A549 treated with AZD2906 at 1 μM for 4 hours (cell line): ENCODE results near the gene PDZD4. TPM values are rescaled to one million over a fixed set of nuclear protein-coding genes. Genes with fewer than 3 reads are reported as not detected.

Experiments
- total RNA-seq: library from RNA; stranded (reverse); fragments of 200-300 nt; extraction: Qiagen RNA extraction; gene quantifications from 5 replicates; pipeline ENCODE4 v1.2.3, GENCODE V29; 2022

Gene PDZD4
- 3.0 to 3.7 TPM (median 3.5 TPM) in 5 replicates for total RNA-seq

GRCh38 chrX:153829799-153830639 is at the start of gene PDZD4:
TSS of gene PDZD4 (minus strand) at chrX:153830544. CDS start at chrX:153830298, 246 bp downstream.

GRCh38 chrX:153794018-153794896 is 36.1 kb downstream of the PDZD4 start, which contains the start of the genes IDH3G and SSR4:
TSS of gene IDH3G (minus strand) at chrX:153794375. CDS start at chrX:153794326, 49 bp downstream.
TSS of gene SSR4 (plus strand) at chrX:153794668. CDS start at chrX:153794688, 20 bp downstream.

GRCh38 chrX:153780678-153781427 is 49.5 kb downstream of the PDZD4 start, which contains the start of gene SRPK3:
TSS of gene SRPK3 (plus strand) at chrX:153781041. CDS start at chrX:153781087, 46 bp downstream.

GRCh38 chrX:153763989-153764755 is 66.2 kb downstream of the PDZD4 start, which contains the start of gene PLXNB3:
TSS of gene PLXNB3 (plus strand) at chrX:153764249. CDS start at chrX:153765536, 1,287 bp downstream.

Other genes starting within 250 kb of the PDZD4 start
- 40.4 to 62.7 TPM (median 61.0 TPM) in 5 replicates for gene CCNQ, start 231.4 kb downstream of the PDZD4 start, total RNA-seq
- gene DUSP9, start 183.3 kb downstream of the PDZD4 start, total RNA-seq: 1.3 to 1.7 TPM (median 1.5 TPM) in 5 replicates
- gene PNCK, start 156.7 kb downstream of the PDZD4 start, total RNA-seq: 0.18 to 0.34 TPM (median 0.21 TPM) in 5 replicates
- 11.5 to 14.1 TPM (median 13.2 TPM) in 5 replicates for gene SLC6A8, start 142.6 kb downstream of the PDZD4 start, total RNA-seq
- 372 to 463 TPM (median 375 TPM) in 5 replicates for gene BCAP31, start 106.2 kb downstream of the PDZD4 start, total RNA-seq
- gene ABCD1, start 105.7 kb downstream of the PDZD4 start, total RNA-seq: 2.6 to 4.2 TPM (median 3.9 TPM) in 5 replicates
- gene PLXNB3, start 66.3 kb downstream of the PDZD4 start, total RNA-seq: 2.4 to 4.5 TPM (median 2.8 TPM) in 5 replicates
- gene SRPK3, start 49.5 kb downstream of the PDZD4 start, total RNA-seq: 0.03 to 0.11 TPM (median 0.06 TPM) in 3 of 5 replicates, not detected in the others
- 61.9 to 65.9 TPM (median 63.5 TPM) in 5 replicates for gene IDH3G, start 36.2 kb downstream of the PDZD4 start, total RNA-seq
- gene SSR4, start 35.9 kb downstream of the PDZD4 start, total RNA-seq: 359 to 445 TPM (median 413 TPM) in 5 replicates
- 18.4 to 20.7 TPM (median 20.2 TPM) in 5 replicates for gene L1CAM, start 55.6 kb upstream of the PDZD4 start, total RNA-seq
- 0.06 TPM in 1 of 5 replicates, not detected in the others for gene AVPR2, start 74.1 kb upstream of the PDZD4 start, total RNA-seq
- gene ARHGAP4, start 95.7 kb upstream of the PDZD4 start, total RNA-seq: 1.1 to 2.3 TPM (median 2.1 TPM) in 5 replicates
- 203 to 232 TPM (median 216 TPM) in 5 replicates for gene NAA10, start 104.5 kb upstream of the PDZD4 start, total RNA-seq
- gene RENBP, start 114.1 kb upstream of the PDZD4 start, total RNA-seq: 0.09 to 0.20 TPM (median 0.10 TPM) in 5 replicates
- gene HCFC1, start 141.3 kb upstream of the PDZD4 start, total RNA-seq: 35.4 to 39.4 TPM (median 36.3 TPM) in 5 replicates
- 4.5 to 6.7 TPM (median 5.5 TPM) in 5 replicates for gene TMEM187, start 142.2 kb upstream of the PDZD4 start, total RNA-seq
- 203 to 220 TPM (median 217 TPM) in 5 replicates for gene IRAK1, start 189.4 kb upstream of the PDZD4 start, total RNA-seq